Measurements from ENCODE around the gene METTL5.

DNA sequence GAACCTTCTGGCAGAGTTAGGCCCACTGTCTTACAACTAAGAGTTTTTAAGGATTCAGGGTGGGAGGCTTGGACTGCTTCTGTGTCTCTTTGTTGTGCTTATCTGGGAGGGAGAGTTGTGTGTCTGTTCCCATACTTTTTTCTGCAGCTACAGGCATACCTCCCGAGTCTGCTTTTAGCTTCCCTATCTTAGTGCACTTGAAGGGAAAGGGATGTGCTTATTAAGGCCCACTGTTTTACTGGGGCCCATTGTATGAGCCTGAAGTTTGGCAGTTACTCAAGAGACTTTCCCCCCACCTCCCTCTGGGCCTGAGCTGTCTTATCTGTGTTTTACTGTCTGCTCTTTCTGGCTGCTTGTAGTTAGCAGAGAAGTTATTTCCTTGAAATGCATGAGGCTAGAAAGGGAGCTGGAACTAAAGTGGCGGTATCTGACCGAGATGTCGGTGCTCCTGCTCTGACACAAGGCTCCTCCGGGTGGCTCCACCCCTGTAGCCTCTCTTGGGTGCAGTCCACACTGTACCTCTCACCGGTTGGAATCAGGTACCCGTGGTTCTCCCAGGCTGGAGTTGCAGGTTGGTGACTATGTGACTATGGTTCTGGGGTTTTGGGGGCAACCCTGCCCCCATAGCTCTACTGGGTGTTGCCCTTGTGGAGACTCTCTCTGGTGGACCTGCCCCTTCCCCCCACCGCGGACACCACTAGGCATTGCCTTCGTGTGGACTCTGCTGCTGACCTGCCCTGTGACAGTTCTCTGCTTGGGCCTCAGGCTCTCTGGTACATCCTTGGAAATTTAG lies 15.4 kb upstream of the METTL5 start:
- TF ChIP-seq CTCF (IDR thresholded peaks at IDR 0.05; ENCODE audit: low read length), result no peak
- TF ChIP-seq EZH2 (IDR thresholded peaks at IDR 0.05; ENCODE audit: borderline replicate concordance, low read length), result no peak

Measured in OCI-LY1 (cell line).